ENCODE results near the gene FSIP1. TPM values are rescaled to one million over a fixed set of nuclear protein-coding genes. Genes with fewer than 3 reads are reported as not detected.

The FSIP1 gene
- total RNA-seq, 4 donors from 2014 or later, result 0.17 TPM; not detected in 3

DNA sequence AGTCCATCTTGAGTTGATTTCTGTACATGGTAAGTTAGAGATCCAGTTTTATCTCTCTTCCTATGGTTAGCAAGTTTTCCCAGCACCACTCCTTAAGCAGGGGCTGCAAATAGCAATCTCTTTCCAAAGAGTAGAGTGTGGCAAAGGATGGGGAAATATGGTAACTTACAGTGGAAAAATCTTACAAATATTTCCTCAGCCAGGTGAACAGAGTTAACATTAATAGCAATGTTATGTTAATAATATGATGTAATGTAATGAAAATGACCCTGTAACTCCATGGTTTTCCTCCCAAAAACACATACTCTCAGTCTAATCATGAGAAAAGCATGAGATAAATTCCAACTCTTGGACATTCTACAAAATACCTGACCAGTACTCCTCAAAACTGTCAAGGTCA, 30.4 kb downstream of the FSIP1 start:
- TF ChIP-seq, protein P1, sequence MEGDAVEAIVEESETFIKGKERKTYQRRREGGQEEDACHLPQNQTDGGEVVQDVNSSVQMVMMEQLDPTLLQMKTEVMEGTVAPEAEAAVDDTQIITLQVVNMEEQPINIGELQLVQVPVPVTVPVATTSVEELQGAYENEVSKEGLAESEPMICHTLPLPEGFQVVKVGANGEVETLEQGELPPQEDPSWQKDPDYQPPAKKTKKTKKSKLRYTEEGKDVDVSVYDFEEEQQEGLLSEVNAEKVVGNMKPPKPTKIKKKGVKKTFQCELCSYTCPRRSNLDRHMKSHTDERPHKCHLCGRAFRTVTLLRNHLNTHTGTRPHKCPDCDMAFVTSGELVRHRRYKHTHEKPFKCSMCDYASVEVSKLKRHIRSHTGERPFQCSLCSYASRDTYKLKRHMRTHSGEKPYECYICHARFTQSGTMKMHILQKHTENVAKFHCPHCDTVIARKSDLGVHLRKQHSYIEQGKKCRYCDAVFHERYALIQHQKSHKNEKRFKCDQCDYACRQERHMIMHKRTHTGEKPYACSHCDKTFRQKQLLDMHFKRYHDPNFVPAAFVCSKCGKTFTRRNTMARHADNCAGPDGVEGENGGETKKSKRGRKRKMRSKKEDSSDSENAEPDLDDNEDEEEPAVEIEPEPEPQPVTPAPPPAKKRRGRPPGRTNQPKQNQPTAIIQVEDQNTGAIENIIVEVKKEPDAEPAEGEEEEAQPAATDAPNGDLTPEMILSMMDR (IDR thresholded peaks at IDR 0.05), result no peak
- no peak for TF ChIP-seq POLR2A (IDR thresholded peaks at IDR 0.05)
- no peak overlapping the region for H3K4me3 ChIP-seq (ENCODE audit: low read depth, poor library complexity, severe bottlenecking)
- intact Hi-C loops (cut with DNase I; ENCODE audit: low total_unique reads), result loop anchor here (5.0 to 10.0 kb wide), 3 partner anchors 65 to 1047 kb away; no protein-coding TSS in a partner anchor
- no peak for DNase-seq (ENCODE audit: low spot score in 2 of 2)

DNA sequence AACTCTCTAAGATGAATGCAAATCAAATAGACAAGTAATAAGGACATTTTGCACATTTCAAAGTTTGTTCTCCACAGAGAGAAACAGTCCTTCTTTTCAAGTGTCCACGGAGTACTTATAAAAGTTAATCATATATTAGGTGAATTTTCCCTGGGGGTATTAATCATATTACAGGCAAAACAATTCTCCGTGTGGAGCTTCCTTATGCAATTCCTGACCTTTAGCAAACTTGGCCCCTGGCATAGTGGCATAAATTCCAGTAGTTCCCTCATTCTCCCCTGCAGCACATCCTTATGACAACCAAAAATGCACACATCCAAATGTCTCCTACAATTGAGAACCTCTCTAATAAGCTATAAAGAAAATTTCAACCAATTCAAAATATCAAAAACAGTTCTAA, 34.4 kb downstream of the FSIP1 start:
- no peak for DNase-seq (ENCODE audit: low spot score in 2 of 2)
- TF ChIP-seq, protein P1 (IDR thresholded peaks at IDR 0.05), result no peak
- TF ChIP-seq POLR2A (IDR thresholded peaks at IDR 0.05), result no peak
- intact Hi-C loops (cut with DNase I; ENCODE audit: low total_unique reads), result no loop called here
- H3K4me3 ChIP-seq (ENCODE audit: low read depth, poor library complexity, severe bottlenecking), result no peak overlapping the region
- WGBS, 2 donors, result 28 to 31% methylated on average over 2 of the region's 2 CpGs

DNA sequence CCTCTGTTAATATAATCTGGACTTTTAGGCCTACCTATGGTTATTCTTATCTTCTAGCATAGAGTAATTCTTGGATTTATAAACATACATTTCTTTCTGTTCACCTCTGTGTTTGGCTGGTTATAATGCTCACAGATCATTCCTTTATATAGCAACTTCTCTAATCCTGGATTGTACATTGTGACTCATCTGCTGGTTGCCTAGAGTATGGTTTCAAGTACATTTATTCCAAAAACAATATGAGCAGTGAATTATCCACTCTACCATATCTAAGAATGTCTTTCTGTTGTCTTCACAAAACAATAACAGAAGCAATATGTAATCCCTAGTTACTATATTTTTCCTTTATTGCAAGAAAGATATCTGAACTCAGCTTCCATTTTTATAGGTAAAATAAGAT, 35.3 kb downstream of the FSIP1 start:
- TF ChIP-seq, protein P1 (IDR thresholded peaks at IDR 0.05), result no peak
- no peak for TF ChIP-seq POLR2A (IDR thresholded peaks at IDR 0.05)
- no peak overlapping the region for H3K4me3 ChIP-seq (ENCODE audit: low read depth, poor library complexity, severe bottlenecking)
- DNase-seq (ENCODE audit: low spot score in 2 of 2), result no peak
- intact Hi-C loops (cut with DNase I; ENCODE audit: low total_unique reads), result no loop called here

DNA sequence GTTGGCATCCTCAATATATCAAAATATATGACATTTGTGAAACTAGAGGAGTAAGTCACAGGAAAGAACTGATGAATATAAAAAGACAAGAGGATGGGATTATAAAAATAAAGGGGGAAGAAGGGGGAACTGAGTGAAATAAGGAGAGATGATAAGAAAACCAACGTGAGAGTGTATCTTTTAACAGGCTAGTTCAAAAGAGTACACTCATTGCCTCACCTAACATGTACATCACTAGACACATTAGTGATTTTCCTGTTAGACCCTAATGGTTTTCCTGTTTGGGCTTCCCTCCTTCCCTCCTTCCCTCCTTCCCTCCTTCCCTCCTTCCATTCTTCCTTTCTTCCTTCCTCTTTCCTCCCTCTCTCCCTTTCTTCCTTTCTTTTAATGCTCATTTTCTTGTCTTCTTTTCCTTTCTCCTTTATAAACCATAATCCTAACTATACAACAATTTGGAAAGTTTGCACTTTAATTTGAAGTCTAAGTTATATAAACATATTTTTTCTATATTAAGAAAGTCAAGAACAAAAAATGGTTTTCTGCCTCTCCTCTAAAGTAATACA, 35.8 kb downstream of the FSIP1 start:
- H3K4me3 ChIP-seq (ENCODE audit: low read depth, poor library complexity, severe bottlenecking), result no peak overlapping the region
- 85 to 97% methylated on average over 1 of the region's 1 CpG for WGBS, 2 donors
- no peak for TF ChIP-seq POLR2A (IDR thresholded peaks at IDR 0.05)
- TF ChIP-seq, protein P1 (IDR thresholded peaks at IDR 0.05), result no peak
- intact Hi-C loops (cut with DNase I; ENCODE audit: low total_unique reads), result no loop called here
- DNase-seq (ENCODE audit: low spot score in 2 of 2), result no peak

DNA sequence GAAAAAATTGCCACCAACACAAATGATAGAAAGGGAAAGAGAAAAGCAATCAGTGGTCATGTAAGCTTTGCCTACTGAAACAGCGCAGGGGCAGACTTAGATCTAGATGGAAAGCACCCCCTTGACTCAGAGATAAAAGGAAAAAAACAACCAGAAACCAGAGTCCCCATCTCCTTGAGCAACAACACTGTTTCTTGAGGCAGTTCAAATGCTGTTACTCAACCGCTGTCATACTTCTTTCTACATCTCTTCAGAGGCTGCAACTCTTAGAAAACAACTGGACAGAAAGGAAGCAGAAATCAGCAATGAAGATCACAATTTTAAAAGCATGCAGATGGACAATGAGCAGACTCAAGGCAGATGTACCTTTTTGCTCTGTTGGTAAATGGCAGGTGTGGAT, 36.5 kb downstream of the FSIP1 start:
- WGBS, 2 donors, result 94 to 98% methylated on average over 2 of the region's 2 CpGs
- no peak for TF ChIP-seq POLR2A (IDR thresholded peaks at IDR 0.05)
- H3K4me3 ChIP-seq (ENCODE audit: low read depth, poor library complexity, severe bottlenecking), result no peak overlapping the region
- intact Hi-C loops (cut with DNase I; ENCODE audit: low total_unique reads), result no loop called here
- DNase-seq (ENCODE audit: low spot score in 2 of 2), result no peak

DNA sequence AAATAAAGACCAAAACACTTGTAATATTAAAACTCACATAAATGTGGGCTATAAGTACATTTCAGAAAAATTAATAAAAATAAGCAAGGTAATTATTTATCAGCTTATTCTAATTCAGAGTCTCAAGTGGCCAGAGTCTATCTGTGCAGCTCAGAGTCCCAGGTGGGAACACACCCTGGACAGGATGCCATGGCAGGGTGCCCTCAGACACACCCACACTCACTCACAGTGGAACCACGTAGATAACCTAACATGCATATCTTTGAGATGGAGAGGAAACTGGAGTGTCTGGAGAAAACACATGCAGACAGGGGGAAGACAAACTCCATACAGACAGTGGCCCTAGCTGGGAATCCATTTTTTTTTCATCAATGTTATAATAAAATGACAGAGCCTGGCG, 37.2 kb downstream of the FSIP1 start:
- 55 to 77% methylated on average over 2 of the region's 2 CpGs for WGBS, 2 donors
- DNase-seq (ENCODE audit: low spot score in 2 of 2), result no peak
- intact Hi-C loops (cut with DNase I; ENCODE audit: low total_unique reads), result no loop called here
- H3K4me3 ChIP-seq (ENCODE audit: low read depth, poor library complexity, severe bottlenecking), result no peak overlapping the region
- TF ChIP-seq, protein P1 (IDR thresholded peaks at IDR 0.05), result no peak
- TF ChIP-seq POLR2A (IDR thresholded peaks at IDR 0.05), result no peak

Measured in lower leg skin (tissue), 4 donors.